AG09309 (cell line): ENCODE measurements around the gene RERE.

ENCODE experiments used
- DNase-seq: peaks from one replicate; pipeline ENCODE4 v3.0.0-alpha.2; 2010; ENCODE audit warnings: low read depth
- H3K4me3 ChIP-seq: 2 replicates; pipeline ENCODE4 v1.5.1; 2011; ENCODE audit warnings: mild to moderate bottlenecking, low read depth, low read length, moderate library complexity; ENCODE audit not compliant: control insufficient read depth
- CTCF ChIP-seq: IDR thresholded peaks from 2 replicates; pipeline ENCODE4 v1.5.1; 2011; ENCODE audit warnings: mild to moderate bottlenecking, low read depth, low read length, inconsistent platforms; ENCODE audit not compliant: insufficient read depth, control insufficient read depth; ENCODE audit errors: missing control alignments

The RERE gene

DNA sequence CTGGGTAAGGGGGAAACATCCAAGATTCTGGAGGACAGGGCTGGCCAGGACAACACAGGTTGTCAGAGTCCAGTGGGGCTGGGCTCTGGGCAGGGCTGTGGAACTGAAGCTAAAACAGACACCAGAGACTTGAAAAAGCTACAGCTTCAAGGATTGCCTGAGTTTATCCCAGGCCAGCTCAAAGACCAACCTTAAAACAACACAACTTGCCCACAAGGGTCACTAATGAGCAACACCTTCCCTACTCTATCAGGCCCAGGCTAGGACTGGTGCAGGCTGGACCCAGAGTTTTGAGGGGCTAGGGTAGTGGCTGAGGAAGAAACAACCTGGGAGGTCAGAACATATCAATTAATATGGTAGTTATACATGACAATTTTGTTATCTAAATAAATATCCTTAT, 338.9 kb downstream of the RERE start:
- DNase-seq: no peak
- no peak for TF ChIP-seq CTCF

DNA sequence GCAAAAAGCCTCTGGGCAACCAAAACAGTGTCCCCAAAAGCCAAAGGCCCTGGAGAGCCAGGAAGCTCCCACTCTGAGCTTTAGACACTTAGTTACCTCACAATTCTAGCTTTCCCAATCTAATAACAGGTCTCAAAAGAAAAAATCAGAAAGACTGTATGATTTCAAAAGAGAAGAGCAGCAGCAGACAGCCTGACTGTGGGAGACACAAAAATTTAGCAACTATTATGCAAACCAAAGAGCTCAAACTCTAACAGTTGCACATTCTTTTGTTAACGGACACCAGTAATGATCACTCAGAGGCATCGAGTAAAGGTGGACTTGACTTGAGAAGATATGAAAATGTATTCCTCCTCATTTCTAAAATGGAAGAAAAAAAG, 339.5 kb downstream of the RERE start:
- DNase-seq: no peak
- H3K4me3 ChIP-seq: no peak overlapping the region
- TF ChIP-seq CTCF: no peak

More for the DNA sequence above, 338.9 kb downstream of the RERE start:
- no peak overlapping the region for H3K4me3 ChIP-seq

GRCh38 chr1:8477166-8477982, 340.1 kb downstream of the RERE start:
- peak overlapping the region; percentile 1; the same call in 1 of the 2 replicates for H3K4me3 ChIP-seq
- peak; percentile 82 for DNase-seq
- no peak for TF ChIP-seq CTCF

GRCh38 chr1:8476006-8476405, 341.4 kb downstream of the RERE start:
- no peak for DNase-seq
- TF ChIP-seq CTCF: no peak
- H3K4me3 ChIP-seq: no peak overlapping the region

DNA sequence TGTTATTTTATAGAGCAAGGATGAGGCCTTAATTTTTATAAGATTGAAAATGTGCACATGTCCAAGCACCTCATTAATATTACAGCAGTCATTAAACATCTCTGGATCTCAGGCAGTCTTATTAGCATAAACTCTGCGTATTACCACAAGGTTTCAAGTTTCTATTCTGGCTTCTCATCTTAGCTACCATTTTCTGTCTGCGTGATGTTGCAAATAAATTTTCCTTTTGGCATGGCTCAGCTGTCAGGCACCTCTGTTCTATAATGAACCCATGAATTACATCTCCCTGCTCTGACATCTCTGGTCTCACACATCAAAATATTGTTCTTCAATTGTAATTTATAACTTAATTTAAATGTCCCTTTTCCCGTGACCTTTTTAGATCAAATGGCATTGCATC, 343.1 kb downstream of the RERE start:
- TF ChIP-seq CTCF: no peak
- DNase-seq: no peak
- no peak overlapping the region for H3K4me3 ChIP-seq

DNA sequence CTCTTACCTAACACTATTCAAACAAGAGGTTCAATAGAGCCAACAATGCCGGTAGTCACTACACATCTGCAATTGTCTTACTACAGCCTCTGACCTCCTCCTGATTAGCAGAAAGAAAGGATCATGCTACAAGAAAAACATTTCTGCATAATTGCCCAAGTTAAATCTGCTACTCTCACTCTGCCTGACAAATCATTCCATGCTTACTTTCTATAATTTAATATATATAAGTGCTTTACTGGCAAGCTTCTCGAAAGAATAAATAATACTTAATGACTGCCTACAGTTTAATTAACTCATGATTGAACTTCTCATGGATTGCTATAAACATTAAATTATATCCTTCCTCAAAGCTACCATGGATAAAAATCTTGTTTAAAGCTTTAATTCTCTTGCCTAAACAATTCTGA, 343.5 kb downstream of the RERE start:
- DNase-seq: no peak
- no peak overlapping the region for H3K4me3 ChIP-seq
- TF ChIP-seq CTCF: no peak
